ENCODE measurements around the gene TMEM214.

Gene TMEM214

GRCh38 chr2:27079233-27080139, 46.7 kb downstream of the TMEM214 start:
- no peaks in the 10 kb centered on the region for H4K20me1 ChIP-seq (ENCODE audit: insufficient read depth, low read length, poor library complexity, severe bottlenecking)
- H3K4me2 ChIP-seq (ENCODE audit: low read depth, low read length, poor library complexity, severe bottlenecking) = no peak overlapping the region
- no peaks in the 10 kb centered on the region for H3K36me3 ChIP-seq (ENCODE audit: insufficient read depth, low read length)
- H3K9me3 ChIP-seq (ENCODE audit: insufficient read depth, low read depth, low read length) = no peaks in the 10 kb centered on the region
- H2AFZ ChIP-seq (ENCODE audit: low read length) = no peak overlapping the region
- H3K27me3 ChIP-seq (ENCODE audit: insufficient read depth, low read length, poor library complexity, severe bottlenecking) = no peaks in the 10 kb centered on the region
- H3K4me3 ChIP-seq (ENCODE audit: low read length, poor library complexity, severe bottlenecking) = no peak overlapping the region
- peaks cover 7% of the 10 kb centered on the region; the same call in 1 of the 2 replicates for H3F3A ChIP-seq (ENCODE audit: low read depth)
- peaks cover 19% of the 10 kb centered on the region; the same call in 1 of the 2 replicates for H3K79me2 ChIP-seq (ENCODE audit: insufficient read depth, low read length)
- no peaks in the 10 kb centered on the region for H3K9me2 ChIP-seq (replicated peaks; ENCODE audit: low read depth, low read length)
- no peak for TF ChIP-seq EZH2phosphoT487 (IDR thresholded peaks at IDR 0.05; ENCODE audit: borderline replicate concordance)
- no peak for TF ChIP-seq CTCF (conservative IDR thresholded peaks at IDR 0.05; ENCODE audit: low read length)
- peaks cover 39% of the 10 kb centered on the region for H3K4me1 ChIP-seq (ENCODE audit: insufficient read depth, low read length, poor library complexity, severe bottlenecking)
- no peak overlapping the region for H3K9ac ChIP-seq (ENCODE audit: low read depth, low read length, poor library complexity, severe bottlenecking)

- TF ChIP-seq EZH2phosphoT487 (IDR thresholded peaks at IDR 0.05; ENCODE audit: borderline replicate concordance) (no peak), CTCF (conservative IDR thresholded peaks at IDR 0.05; ENCODE audit: low read length) (no peak)
- no peaks in the 10 kb centered on the region for H3K9me3 ChIP-seq (ENCODE audit: insufficient read depth, low read depth, low read length)
- H3K4me1 ChIP-seq (ENCODE audit: insufficient read depth, low read length, poor library complexity, severe bottlenecking) = peaks cover 38% of the 10 kb centered on the region
- H4K20me1 ChIP-seq (ENCODE audit: insufficient read depth, low read length, poor library complexity, severe bottlenecking) = no peaks in the 10 kb centered on the region
- H3K27me3 ChIP-seq (ENCODE audit: insufficient read depth, low read length, poor library complexity, severe bottlenecking) = no peaks in the 10 kb centered on the region
- H3K9me2 ChIP-seq (replicated peaks; ENCODE audit: low read depth, low read length) = no peaks in the 10 kb centered on the region
- H3F3A ChIP-seq (ENCODE audit: low read depth) = peaks cover 7% of the 10 kb centered on the region; the same call in 1 of the 2 replicates
- peak overlapping the region; percentile 63 for H3K9ac ChIP-seq (ENCODE audit: low read depth, low read length, poor library complexity, severe bottlenecking)
- H3K4me2 ChIP-seq (ENCODE audit: low read depth, low read length, poor library complexity, severe bottlenecking) = no peak overlapping the region
- no peak overlapping the region for H3K4me3 ChIP-seq (ENCODE audit: low read length, poor library complexity, severe bottlenecking)
- H3K79me2 ChIP-seq (ENCODE audit: insufficient read depth, low read length) = peaks cover 21% of the 10 kb centered on the region; the same call in 1 of the 2 replicates
- no peaks in the 10 kb centered on the region for H3K36me3 ChIP-seq (ENCODE audit: insufficient read depth, low read length)
- no peak overlapping the region for H2AFZ ChIP-seq (ENCODE audit: low read length)
Measured at GRCh38 chr2:27080140-27080469, 47.3 kb downstream of the TMEM214 start.

- no peaks in the 10 kb centered on the region for H3K27me3 ChIP-seq (ENCODE audit: insufficient read depth, low read length, poor library complexity, severe bottlenecking)
- peaks cover 7% of the 10 kb centered on the region; the same call in 1 of the 2 replicates for H3F3A ChIP-seq (ENCODE audit: low read depth)
- H3K9me2 ChIP-seq (replicated peaks; ENCODE audit: low read depth, low read length) = no peaks in the 10 kb centered on the region
- peak overlapping the region; percentile 6 for H3K4me3 ChIP-seq (ENCODE audit: low read length, poor library complexity, severe bottlenecking)
- peaks cover 21% of the 10 kb centered on the region; the same call in 1 of the 2 replicates for H3K79me2 ChIP-seq (ENCODE audit: insufficient read depth, low read length)
- H2AFZ ChIP-seq (ENCODE audit: low read length) = peak overlapping the region; percentile 86
- TF ChIP-seq CTCF (conservative IDR thresholded peaks at IDR 0.05; ENCODE audit: low read length) (no peak), EZH2phosphoT487 (IDR thresholded peaks at IDR 0.05; ENCODE audit: borderline replicate concordance) (no peak)
- no peaks in the 10 kb centered on the region for H3K9me3 ChIP-seq (ENCODE audit: insufficient read depth, low read depth, low read length)
- peaks cover 37% of the 10 kb centered on the region for H3K4me1 ChIP-seq (ENCODE audit: insufficient read depth, low read length, poor library complexity, severe bottlenecking)
- peak overlapping the region; percentile 63 for H3K9ac ChIP-seq (ENCODE audit: low read depth, low read length, poor library complexity, severe bottlenecking)
- no peaks in the 10 kb centered on the region for H3K36me3 ChIP-seq (ENCODE audit: insufficient read depth, low read length)
- peak overlapping the region; percentile 52 for H3K4me2 ChIP-seq (ENCODE audit: low read depth, low read length, poor library complexity, severe bottlenecking)
- no peaks in the 10 kb centered on the region for H4K20me1 ChIP-seq (ENCODE audit: insufficient read depth, low read length, poor library complexity, severe bottlenecking)
Measured at GRCh38 chr2:27080603-27080936, 47.8 kb downstream of the TMEM214 start.
